Measurements from ENCODE around the gene PDSS2.

Gene PDSS2

DNA sequence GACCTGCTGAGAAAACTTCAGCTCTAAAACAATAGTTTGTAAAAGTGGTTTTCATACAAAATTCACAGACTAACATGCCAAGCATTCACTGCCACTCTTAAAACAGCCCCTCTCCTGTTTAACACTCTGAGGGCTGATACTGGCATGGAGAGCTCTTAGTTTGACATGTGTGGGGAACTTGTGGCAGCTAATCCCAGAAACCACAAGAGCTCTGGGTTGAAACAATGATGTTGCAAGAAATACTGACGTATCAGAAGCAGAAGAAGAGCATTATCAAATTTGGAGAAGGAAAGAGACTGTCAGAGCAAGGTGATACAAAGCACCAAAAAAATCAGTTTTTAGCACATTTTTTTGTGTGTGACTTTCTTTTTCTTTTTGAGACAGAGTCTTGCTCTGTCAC, 349.2 kb downstream of the PDSS2 start:
- H3K4me3 ChIP-seq (IDR thresholded peaks at IDR 0.05; ENCODE audit: insufficient read depth, low read depth, low read length), result no peak overlapping the region
- H3K4me2 ChIP-seq, result peak overlapping the region; percentile 68
- no peak overlapping the region for H2AFZ ChIP-seq (ENCODE audit: low read depth)
- no peaks in the 10 kb centered on the region for H4K20me1 ChIP-seq (ENCODE audit: insufficient read depth)
- H3K36me3 ChIP-seq (ENCODE audit: insufficient read depth), result no peaks in the 10 kb centered on the region
- no peak overlapping the region for H3K9ac ChIP-seq
- no peaks in the 10 kb centered on the region for H3K79me2 ChIP-seq (ENCODE audit: insufficient read depth, low read depth)
- H3K27ac ChIP-seq, result peak overlapping the region; percentile 42
- H3K27me3 ChIP-seq (ENCODE audit: insufficient read depth, low read depth), result no peaks in the 10 kb centered on the region
- H3K4me1 ChIP-seq (ENCODE audit: low read depth, poor library complexity, severe bottlenecking), result peaks cover 29% of the 10 kb centered on the region
- TF ChIP-seq, protein P1, sequence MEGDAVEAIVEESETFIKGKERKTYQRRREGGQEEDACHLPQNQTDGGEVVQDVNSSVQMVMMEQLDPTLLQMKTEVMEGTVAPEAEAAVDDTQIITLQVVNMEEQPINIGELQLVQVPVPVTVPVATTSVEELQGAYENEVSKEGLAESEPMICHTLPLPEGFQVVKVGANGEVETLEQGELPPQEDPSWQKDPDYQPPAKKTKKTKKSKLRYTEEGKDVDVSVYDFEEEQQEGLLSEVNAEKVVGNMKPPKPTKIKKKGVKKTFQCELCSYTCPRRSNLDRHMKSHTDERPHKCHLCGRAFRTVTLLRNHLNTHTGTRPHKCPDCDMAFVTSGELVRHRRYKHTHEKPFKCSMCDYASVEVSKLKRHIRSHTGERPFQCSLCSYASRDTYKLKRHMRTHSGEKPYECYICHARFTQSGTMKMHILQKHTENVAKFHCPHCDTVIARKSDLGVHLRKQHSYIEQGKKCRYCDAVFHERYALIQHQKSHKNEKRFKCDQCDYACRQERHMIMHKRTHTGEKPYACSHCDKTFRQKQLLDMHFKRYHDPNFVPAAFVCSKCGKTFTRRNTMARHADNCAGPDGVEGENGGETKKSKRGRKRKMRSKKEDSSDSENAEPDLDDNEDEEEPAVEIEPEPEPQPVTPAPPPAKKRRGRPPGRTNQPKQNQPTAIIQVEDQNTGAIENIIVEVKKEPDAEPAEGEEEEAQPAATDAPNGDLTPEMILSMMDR (conservative IDR thresholded peaks at IDR 0.05; ENCODE audit: low read depth, low read length), result no peak

DNA sequence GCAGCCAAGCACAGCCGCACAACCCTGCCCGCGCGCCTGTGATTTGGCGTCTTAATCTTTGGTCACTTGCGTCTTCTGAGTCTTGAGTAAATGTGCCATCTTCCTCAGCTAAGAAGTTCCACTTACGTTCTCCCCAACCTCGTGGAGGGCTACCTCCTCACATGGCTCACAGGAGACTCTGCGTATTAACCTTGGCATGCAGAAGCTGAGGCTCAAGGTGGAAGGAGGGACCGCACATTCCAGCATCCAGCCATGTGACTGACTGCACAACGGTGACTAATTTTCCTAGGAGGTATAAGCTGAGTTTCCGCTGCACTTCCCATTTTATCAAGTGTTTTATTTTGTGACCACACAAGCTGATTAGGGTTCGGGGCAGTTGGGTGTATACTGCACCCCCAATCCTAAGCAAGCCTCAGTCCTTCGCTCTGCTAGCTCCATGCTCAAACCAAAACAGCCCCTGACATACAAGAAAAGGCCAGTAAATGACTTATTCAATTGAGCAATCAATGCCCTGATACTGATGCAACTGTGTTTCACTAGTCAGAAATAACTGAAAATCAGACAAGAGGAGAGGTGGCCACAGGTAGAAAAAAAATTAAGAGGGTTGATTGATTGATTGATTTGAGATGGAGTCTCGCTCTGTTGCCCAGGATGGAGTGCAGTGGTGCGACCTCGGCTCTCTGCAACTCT, 351.0 kb downstream of the PDSS2 start:
- Histone ChIP-seq H3K36me3 (ENCODE audit: insufficient read depth) (no peaks in the 10 kb centered on the region), H3K4me2 (no peak overlapping the region), H3K79me2 (ENCODE audit: insufficient read depth, low read depth) (no peaks in the 10 kb centered on the region), H3K9ac (no peak overlapping the region), H3K4me3 (IDR thresholded peaks at IDR 0.05; ENCODE audit: insufficient read depth, low read depth, low read length) (no peak overlapping the region), H3K27ac (no peak overlapping the region), H2AFZ (ENCODE audit: low read depth) (no peak overlapping the region), H3K4me1 (ENCODE audit: low read depth, poor library complexity, severe bottlenecking) (peaks cover 29% of the 10 kb centered on the region), H3K27me3 (ENCODE audit: insufficient read depth, low read depth) (no peaks in the 10 kb centered on the region), H4K20me1 (ENCODE audit: insufficient read depth) (no peaks in the 10 kb centered on the region)
- TF ChIP-seq, protein P1 (conservative IDR thresholded peaks at IDR 0.05; ENCODE audit: low read depth, low read length), result no peak

DNA sequence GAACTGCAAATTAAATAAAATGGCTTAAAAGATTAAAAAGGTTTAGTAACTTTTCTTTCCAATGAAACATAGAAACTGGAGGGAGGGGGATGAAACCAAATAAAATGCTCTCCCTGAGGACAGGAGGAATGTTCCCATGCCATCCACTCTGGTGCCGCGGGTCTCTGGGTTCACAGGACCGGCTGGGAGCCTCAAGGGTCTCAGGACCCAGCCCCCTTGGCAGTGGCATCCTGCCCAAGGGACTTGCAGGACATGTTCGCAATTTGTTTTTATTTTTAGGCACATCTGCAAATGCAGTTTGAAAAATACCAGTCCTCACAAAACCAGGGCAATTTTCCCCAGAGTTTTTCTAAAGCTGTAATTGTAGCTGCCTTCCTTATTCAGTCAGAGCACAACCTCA, 351.6 kb downstream of the PDSS2 start:
- peaks cover 29% of the 10 kb centered on the region for H3K4me1 ChIP-seq (ENCODE audit: low read depth, poor library complexity, severe bottlenecking)
- no peak overlapping the region for H3K9ac ChIP-seq
- H3K4me2 ChIP-seq, result no peak overlapping the region
- H3K4me3 ChIP-seq (IDR thresholded peaks at IDR 0.05; ENCODE audit: insufficient read depth, low read depth, low read length), result no peak overlapping the region
- no peaks in the 10 kb centered on the region for H3K27me3 ChIP-seq (ENCODE audit: insufficient read depth, low read depth)
- no peaks in the 10 kb centered on the region for H4K20me1 ChIP-seq (ENCODE audit: insufficient read depth)
- no peak overlapping the region for H3K27ac ChIP-seq
- TF ChIP-seq, protein P1 (conservative IDR thresholded peaks at IDR 0.05; ENCODE audit: low read depth, low read length), result no peak
- H3K36me3 ChIP-seq (ENCODE audit: insufficient read depth), result no peaks in the 10 kb centered on the region
- H2AFZ ChIP-seq (ENCODE audit: low read depth), result no peak overlapping the region
- no peaks in the 10 kb centered on the region for H3K79me2 ChIP-seq (ENCODE audit: insufficient read depth, low read depth)

DNA sequence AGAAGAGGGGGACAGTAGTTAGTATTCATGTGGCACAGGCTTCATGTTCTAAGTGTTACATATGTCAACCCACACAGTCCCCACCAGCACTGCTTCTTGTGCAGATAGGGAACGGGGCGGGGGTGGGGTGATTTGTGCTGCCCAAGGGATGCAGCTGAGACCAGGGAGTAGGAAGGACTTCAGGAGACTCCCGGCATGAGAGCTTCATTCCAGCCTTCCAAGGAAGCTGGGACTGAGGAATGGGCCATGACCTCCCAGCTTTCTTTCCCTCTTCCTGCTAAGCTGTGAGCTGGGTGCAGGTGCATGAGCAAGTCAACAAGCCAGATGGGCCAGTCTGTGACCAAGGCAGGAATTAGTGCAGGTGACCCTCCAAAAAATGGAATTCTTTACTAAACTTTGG, 353.2 kb downstream of the PDSS2 start:
- no peak overlapping the region for H3K4me3 ChIP-seq (IDR thresholded peaks at IDR 0.05; ENCODE audit: insufficient read depth, low read depth, low read length)
- TF ChIP-seq, protein P1 (conservative IDR thresholded peaks at IDR 0.05; ENCODE audit: low read depth, low read length), result no peak
- H3K4me1 ChIP-seq (ENCODE audit: low read depth, poor library complexity, severe bottlenecking), result peaks cover 36% of the 10 kb centered on the region
- no peak overlapping the region for H2AFZ ChIP-seq (ENCODE audit: low read depth)
- no peak overlapping the region for H3K4me2 ChIP-seq
- H3K27ac ChIP-seq, result no peak overlapping the region
- no peaks in the 10 kb centered on the region for H3K79me2 ChIP-seq (ENCODE audit: insufficient read depth, low read depth)
- no peaks in the 10 kb centered on the region for H4K20me1 ChIP-seq (ENCODE audit: insufficient read depth)
- no peak overlapping the region for H3K9ac ChIP-seq
- no peaks in the 10 kb centered on the region for H3K27me3 ChIP-seq (ENCODE audit: insufficient read depth, low read depth)
- no peaks in the 10 kb centered on the region for H3K36me3 ChIP-seq (ENCODE audit: insufficient read depth)
